Jurkat, Clone E6-1 (cell line): ENCODE results near the gene PLXNA3.

Experiments used
- DNase-seq: peaks from one replicate; pipeline ENCODE4 v3.0.0-alpha.2; 2011; ENCODE audit warnings: low read depth, low spot score
- H3K4me3 ChIP-seq: 2 replicates; pipeline ENCODE4 v1.5.1; 2011; ENCODE audit warnings: mild to moderate bottlenecking, low read length, control low read depth, moderate library complexity

Gene PLXNA3

GRCh38 chrX:154513716-154514115 lies 55.6 kb downstream of the PLXNA3 start:
- DNase-seq = no peak
- no peak overlapping the region for H3K4me3 ChIP-seq

GRCh38 chrX:154515090-154515965 lies 57.2 kb downstream of the PLXNA3 start:
- DNase-seq = no peak
- peak overlapping the region; percentile 64 for H3K4me3 ChIP-seq

GRCh38 chrX:154515966-154516655 lies 58.0 kb downstream of the PLXNA3 start, which contains the start of gene FAM3A:
Gene FAM3A, minus strand, starts transcription at chrX:154516232. Its CDS starts 460 bp downstream, at chrX:154515772.
- H3K4me3 ChIP-seq = peak within 1 kb of the TSS; percentile 64
- DNase-seq = peak; percentile 73

GRCh38 chrX:154516656-154517100 lies 58.6 kb downstream of the PLXNA3 start:
- H3K4me3 ChIP-seq = peak overlapping the region; percentile 54
- no peak for DNase-seq

GRCh38 chrX:154517101-154517781 lies 59.2 kb downstream of the PLXNA3 start:
- DNase-seq = no peak
- no peak overlapping the region for H3K4me3 ChIP-seq

GRCh38 chrX:154519389-154519788 lies 61.3 kb downstream of the PLXNA3 start:
- DNase-seq = no peak
- H3K4me3 ChIP-seq = no peak overlapping the region

- DNase-seq = no peak
Observed at GRCh38 chrX:154525606-154526490, 67.8 kb downstream of the PLXNA3 start.

GRCh38 chrX:154526901-154527675 lies 69.0 kb downstream of the PLXNA3 start:
- H3K4me3 ChIP-seq = no peak overlapping the region

More at GRCh38 chrX:154525606-154526490, 67.8 kb downstream of the PLXNA3 start:
- no peak overlapping the region for H3K4me3 ChIP-seq

More at GRCh38 chrX:154526901-154527675, 69.0 kb downstream of the PLXNA3 start:
- DNase-seq = peak; percentile 37
